GM21381 (cell line): Measurements from ENCODE around the gene WWC1.
"Not testable (repeated sequence)": the region's sequence is repeated elsewhere in the genome, so short reads cannot be mapped to it uniquely, and the experiment has no call there.

Source experiments
- ATAC-seq: cut with Tn5 transposase; IDR thresholded peaks from one replicate; pipeline ENCODE4 v1.9.1; 2021; ENCODE audit warnings: mild to moderate bottlenecking, moderate library complexity; ENCODE audit not compliant: unreplicated experiment

Gene WWC1

GRCh38 chr5:168434001-168434400 is 142.6 kb downstream of the WWC1 start:
- no peak for ATAC-seq

- ATAC-seq, result no peak
These were observed 143.4 kb downstream of the WWC1 start for GRCh38 chr5:168434746-168435321.

GRCh38 chr5:168435340-168435739 is 143.9 kb downstream of the WWC1 start:
- ATAC-seq, result not testable (repeated sequence)

GRCh38 chr5:168438349-168438748 is 146.9 kb downstream of the WWC1 start:
- no peak for ATAC-seq

GRCh38 chr5:168443533-168443932 is 152.1 kb downstream of the WWC1 start:
- ATAC-seq, result no peak

- ATAC-seq, result no peak
These were observed 152.7 kb downstream of the WWC1 start for GRCh38 chr5:168443950-168444700.

GRCh38 chr5:168446983-168447619 is 155.7 kb downstream of the WWC1 start:
- no peak for ATAC-seq

GRCh38 chr5:168447808-168448207 is 156.4 kb downstream of the WWC1 start:
- no peak for ATAC-seq

- no peak for ATAC-seq
These were observed 157.7 kb downstream of the WWC1 start for GRCh38 chr5:168449166-168449565.

- ATAC-seq, result no peak
These were observed 160.1 kb downstream of the WWC1 start for GRCh38 chr5:168451565-168451964.

GRCh38 chr5:168455201-168455600 is 163.8 kb downstream of the WWC1 start:
- no peak for ATAC-seq

GRCh38 chr5:168457542-168457941 is 166.1 kb downstream of the WWC1 start:
- ATAC-seq, result no peak

- ATAC-seq, result no peak
These were observed 169.2 kb downstream of the WWC1 start for GRCh38 chr5:168460606-168461005.

- ATAC-seq, result no peak
These were observed 171.6 kb downstream of the WWC1 start for GRCh38 chr5:168463081-168463480.

- ATAC-seq, result no peak
These were observed 172.8 kb downstream of the WWC1 start for GRCh38 chr5:168464214-168464613.

GRCh38 chr5:168464641-168465040 is 173.2 kb downstream of the WWC1 start:
- no peak for ATAC-seq

GRCh38 chr5:168467755-168468330 is 176.4 kb downstream of the WWC1 start:
- ATAC-seq, result no peak

- ATAC-seq, result no peak
These were observed 177.4 kb downstream of the WWC1 start for GRCh38 chr5:168468836-168469235.

GRCh38 chr5:168469816-168470215 is 178.4 kb downstream of the WWC1 start:
- no peak for ATAC-seq

GRCh38 chr5:168471785-168472184 is 180.3 kb downstream of the WWC1 start:
- ATAC-seq, result no peak

- ATAC-seq, result no peak
These were observed 180.9 kb downstream of the WWC1 start for GRCh38 chr5:168472329-168472728.

GRCh38 chr5:168474319-168474718 is 182.9 kb downstream of the WWC1 start:
- ATAC-seq, result no peak
